ELR (cell line): ENCODE measurements around the gene LTBP3.
A peak's percentile ranks its signal among the peaks of the same experiment; 100 is the strongest.

Source experiments
- DNase-seq: peaks from one replicate; pipeline ENCODE4 v3.0.0-alpha.2; 2015; ENCODE audit warnings: low read depth

The LTBP3 gene

DNA sequence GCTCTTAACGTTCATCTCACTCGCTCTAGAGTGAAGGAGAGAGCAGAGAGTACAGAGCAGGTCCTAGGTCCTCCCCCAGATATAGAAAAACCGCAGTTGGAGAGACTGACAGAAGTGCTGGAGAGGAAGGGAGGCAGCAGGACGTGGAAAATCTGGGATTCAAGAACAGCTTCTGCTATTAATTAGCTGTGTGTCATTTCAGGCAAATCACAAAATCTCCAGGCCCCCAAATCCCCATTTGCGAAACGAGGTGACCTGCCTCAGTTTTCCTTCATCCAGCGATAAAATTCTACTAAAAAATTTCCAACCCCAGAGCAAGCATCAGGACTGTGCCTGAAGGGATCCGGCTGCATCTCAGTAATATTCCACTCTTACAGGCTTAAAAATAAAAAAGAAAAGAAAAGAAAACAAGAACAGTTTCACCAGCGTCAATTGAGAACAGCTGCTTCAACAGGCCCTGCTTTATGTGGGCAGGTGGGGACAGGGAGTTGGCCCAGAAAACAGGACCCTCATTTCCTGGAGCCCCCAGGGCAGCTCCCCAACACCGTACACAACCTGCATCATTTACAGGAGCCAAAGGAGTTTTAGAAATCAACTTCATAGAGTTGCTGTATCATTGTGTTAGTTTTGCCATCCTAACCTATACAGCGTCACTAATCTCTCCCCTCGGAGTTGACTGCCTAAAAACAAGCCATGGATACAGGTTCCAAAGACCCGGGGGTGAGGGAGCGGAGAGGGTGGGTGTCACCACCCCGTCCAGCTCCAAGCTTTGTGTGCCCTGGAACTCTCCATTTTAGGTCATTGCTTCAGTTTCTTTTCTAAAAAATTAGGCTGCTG, 61.6 kb downstream of the LTBP3 start:
- peak; percentile 42 for DNase-seq

GRCh38 chr11:65493367-65494176, 64.6 kb downstream of the LTBP3 start:
- DNase-seq = peak; percentile 99

DNA sequence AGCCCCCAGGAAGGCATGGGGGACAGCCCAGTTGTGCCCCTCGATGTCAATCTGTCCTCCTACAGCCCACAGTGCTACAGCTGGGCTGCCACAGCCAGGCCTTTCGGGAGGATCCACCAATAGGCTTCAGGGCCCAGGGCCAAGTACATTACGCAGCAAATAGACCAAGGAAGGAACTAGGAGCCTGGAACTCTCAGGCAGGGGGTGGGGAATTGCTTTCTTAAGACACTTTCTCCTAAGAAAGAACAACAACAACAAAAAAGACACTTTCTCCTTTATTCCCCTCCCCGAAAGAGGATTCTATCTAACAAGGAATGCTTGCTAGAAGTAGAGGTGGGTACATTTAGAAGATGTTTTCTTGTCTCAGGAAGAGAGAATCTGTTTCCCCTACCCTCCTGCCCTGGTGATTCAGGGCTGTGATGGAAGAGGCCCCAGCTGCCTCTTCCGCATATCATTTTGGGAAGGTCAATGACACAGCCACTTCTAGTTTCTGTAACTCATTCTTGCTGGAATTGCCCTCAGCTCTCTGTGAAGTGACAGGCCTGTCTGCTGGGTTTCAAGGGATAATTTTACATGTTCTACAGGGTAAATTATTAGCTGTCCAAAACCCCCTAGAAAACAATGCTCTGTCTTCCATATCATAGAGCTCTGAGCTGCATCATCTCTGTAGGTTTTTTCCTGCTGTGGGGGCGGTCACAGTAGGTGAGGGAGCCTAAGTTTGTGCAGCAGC, 65.4 kb downstream of the LTBP3 start:
- peak; percentile 85 for DNase-seq

DNA sequence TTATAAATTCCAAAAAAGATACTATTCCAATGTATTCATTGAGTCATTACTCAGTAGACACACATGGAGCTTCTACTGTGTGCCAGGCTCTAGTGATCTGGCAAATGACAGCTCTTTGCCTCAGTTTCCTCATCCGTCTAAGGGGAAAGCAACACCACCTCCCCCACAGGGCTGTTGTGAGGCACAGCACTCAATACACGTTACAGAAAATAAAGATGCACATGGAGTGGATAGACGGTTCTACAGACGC, 65.8 kb downstream of the LTBP3 start:
- no peak for DNase-seq

DNA sequence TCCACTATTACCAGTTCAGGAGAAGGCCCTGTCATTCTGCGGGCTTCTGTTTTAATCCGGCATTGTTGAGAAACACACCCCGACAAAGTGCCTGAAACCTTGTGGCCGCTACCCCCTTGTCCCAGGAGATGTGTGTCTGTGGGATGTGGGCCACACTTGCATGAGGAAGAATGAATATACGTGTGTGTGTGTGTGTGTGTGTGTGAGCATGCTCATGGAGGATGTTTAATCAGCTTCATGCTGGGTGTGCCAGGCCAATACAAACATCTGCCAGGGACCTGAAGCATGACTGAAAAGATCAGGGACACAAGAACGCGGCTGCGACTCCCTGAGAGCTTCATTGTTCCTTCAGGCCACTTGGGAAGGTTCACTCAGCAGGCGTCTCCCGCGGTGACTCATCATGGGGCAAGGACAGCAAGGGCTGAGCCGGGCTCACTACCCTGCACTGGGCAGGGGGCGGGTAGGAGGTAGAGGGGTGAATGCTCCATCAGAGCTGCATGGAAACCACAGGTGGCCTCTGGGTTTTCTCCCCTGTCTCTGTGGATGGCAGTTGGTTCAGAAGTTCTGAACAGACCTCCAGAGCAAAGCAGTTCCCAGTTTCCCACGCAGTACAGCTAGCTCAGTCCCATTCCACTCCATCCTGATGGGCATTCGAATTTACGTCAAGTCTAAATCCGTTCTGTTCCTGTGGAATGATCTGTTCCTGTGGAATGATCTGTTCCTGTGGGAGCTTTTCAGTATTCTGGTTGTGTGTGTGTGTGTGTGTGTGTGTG, 66.4 kb downstream of the LTBP3 start:
- peak; percentile 90 for DNase-seq

DNA sequence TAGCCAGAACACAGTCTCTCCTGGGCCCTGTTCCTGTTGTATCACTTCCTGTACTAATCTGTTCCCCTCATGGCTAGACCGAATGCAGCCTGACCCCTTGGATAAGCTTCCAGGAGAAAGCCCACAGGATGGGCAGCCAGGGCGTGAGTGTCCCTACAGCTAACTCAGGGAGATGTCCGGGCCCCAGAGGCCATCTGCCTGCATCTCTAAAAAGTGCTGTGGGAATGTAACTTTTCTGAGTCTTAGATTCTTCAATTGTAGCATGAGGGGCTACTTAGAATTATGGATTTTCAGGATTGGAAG, 67.0 kb downstream of the LTBP3 start:
- peak; percentile 33 for DNase-seq

DNA sequence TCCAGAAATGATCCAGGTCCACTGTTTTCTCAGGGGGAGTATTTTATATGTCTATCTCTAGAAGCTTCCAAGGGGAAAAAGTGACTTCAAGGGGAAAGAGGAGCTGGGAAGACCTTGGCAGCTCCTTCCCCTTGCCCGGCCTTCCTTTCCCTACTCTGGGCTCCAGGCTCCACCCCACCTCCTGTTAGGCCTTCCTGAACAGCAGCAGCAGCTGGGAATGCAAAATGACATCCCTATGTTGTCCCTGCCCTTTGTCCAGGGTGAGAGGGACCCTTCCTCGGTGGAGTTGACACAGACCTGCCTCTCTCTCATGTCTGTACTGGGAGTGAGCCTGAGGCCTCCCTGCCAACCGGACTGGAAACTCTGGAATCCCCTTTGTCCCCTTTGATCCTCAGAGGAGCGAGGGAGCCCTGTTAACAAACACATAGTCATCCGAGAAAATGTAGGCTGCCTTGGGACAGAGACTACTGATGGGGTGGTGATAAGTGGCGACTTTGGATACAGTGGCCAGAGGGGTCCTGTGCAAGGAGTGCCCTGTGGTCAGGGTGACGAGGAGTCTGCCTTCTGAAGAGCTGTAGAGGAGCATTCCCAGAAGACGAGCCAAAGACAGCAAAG, 68.3 kb downstream of the LTBP3 start:
- DNase-seq = peak; percentile 43

DNA sequence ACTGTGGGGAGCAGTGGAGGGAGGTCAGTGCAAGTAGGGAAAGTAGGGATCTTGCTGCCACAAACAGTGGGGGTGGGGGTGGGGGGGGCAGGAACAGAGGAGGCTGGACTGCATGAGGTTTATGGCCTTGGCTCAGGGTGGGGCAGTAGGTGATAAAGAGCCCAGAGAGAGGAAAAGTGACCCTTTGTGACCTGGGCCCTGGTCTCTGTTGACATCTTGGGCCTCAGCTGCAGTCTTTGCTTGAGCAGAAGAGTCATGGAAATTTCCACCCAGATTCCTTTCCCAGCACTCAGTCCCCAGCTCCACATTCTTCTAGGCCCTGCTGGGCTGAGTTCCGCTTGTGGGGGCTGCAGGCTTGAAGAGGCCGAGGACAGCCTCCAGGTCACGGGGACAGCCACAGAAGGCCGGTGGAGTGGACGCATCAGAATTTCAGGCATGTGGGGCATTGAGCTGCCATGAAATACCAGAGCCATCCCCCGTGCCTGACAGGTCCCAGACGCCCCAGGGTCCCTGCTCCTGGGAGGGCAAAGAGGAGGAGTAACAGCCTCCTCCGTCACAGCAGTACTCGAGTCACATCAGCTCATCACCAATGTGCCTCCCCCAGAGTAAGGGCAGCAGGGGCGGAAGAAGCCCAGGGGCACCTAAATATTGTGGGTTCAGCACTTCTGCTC, 69.0 kb downstream of the LTBP3 start:
- peak; percentile 89 for DNase-seq
